HG03064 (cell line): ENCODE results near the gene CASQ2.

Experiments
- ATAC-seq: cut with Tn5 transposase; IDR thresholded peaks from one replicate; pipeline ENCODE4 v1.9.1; 2021; ENCODE audit warnings: low read depth; ENCODE audit not compliant: unreplicated experiment

Gene CASQ2

GRCh38 chr1:115669002-115669673, 99.4 kb downstream of the CASQ2 start:
- ATAC-seq = no peak

- no peak for ATAC-seq
Observed at GRCh38 chr1:115668579-115668978, 99.9 kb downstream of the CASQ2 start.

GRCh38 chr1:115666702-115667101, 101.8 kb downstream of the CASQ2 start:
- ATAC-seq = no peak

DNA sequence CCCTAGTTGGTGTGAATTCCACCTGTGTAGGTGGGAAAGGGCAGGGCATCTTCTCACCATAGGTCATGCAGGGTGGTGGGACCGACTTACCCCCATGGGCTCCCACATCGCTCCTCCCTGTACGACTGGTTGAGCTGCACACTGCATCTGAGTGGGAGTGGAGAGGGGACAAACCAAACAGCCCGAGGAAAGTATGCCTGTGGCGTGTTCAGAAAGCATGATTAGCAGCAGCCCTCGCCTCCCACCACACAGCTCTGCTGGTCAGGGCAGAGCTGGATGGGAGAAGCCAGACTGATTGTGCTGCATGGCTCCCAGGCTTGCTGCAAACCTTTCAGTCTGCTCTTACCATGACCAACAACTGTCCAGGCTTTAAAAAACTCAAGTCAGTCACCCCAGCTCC, 102.3 kb downstream of the CASQ2 start:
- no peak for ATAC-seq

DNA sequence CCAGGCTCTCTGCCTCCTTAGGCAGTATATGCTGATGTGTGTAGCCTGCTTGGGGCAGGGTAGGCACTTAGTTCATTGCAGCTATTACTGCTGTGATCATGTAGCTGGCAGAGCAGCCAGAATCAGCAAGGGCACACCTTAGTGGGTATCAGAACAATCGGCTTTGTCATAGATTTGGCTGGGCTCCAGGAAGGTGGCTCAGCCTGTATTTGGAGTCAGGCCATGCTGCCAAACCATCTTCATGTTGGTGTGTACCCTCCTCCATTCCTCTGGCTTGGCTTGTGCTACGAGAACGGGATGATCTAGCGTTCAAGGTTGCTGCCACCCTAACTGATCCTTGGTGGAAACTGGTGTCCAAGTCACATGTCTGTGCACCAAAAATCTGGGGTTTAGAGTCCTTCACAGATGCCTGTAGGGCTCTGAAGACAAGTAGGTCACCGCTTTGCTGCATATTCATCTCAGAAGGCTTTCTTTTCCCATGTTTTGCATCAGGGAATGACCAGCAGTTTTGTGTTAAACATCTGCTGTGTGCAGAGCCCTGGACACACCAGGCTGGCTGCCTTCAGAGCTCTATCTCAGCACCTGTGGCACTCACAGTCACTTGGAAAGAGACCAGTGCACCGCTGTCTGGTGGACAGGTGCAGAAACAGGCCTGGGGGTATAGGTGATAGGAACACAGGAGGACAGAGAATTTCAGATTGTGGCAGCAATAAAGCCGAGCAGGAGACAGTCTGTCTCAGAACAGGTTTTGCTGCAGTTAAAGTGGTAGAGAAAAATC, 103.0 kb downstream of the CASQ2 start:
- ATAC-seq = no peak

DNA sequence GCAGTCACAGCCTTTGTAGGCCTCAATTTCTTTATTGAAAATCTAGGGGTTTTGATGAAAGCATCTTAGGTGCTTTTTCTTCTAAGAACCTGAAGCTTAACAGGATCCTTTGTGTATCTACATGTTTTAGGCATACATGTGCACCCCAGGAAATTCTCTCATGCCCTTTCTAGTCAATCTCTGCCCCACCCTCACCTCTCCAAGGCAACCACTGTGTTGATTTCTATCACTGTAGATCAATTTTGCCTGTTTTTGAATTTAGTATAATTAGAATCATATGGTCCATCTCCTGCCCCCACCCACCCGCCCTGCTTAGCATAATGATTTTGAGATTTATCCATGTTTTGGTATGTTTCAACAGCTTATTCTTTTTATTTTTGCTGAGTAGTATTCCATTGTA, 107.4 kb downstream of the CASQ2 start:
- no peak for ATAC-seq

DNA sequence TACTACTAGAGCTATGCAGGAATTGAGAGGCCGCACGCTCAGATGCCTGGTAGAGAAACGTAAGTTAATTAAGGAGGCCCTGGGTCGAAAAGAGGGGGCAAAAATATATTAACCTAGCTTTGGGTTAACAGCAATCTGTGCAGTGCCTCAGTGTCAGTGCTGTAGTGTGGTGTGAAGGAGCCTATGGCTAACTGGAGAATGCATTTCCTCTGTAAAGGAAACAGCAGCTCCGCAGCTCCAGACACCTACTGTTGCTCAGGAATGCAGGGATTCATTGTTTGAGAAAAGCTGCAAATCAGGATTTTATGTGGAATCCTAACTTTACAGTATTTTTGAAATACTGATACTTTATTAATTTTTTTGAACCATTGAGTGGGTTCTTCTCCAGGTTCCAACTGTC, 108.4 kb downstream of the CASQ2 start:
- no peak for ATAC-seq

DNA sequence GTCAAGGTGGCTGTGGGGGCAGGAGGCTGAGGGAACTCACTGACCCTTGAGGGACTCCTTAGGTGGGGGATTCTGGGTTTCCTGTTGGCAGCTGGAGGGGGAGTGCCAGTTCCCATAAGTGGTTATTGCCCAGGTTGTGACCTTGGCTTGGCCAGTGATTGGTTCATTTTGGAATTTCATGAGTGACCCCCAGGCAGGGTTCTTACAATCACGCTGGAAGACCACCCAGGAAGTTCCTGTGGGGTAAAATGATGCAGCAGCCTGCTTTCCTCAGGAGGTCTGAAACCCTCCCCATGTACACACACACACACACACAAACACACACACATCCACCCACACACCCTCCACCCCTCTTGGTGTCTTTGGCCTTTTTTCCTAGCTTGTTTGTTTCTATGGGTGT, 109.9 kb downstream of the CASQ2 start:
- no peak for ATAC-seq

- ATAC-seq = no peak
Observed at GRCh38 chr1:115656461-115657077, 111.9 kb downstream of the CASQ2 start.

- no peak for ATAC-seq
Observed at GRCh38 chr1:115655916-115656315, 112.6 kb downstream of the CASQ2 start.

DNA sequence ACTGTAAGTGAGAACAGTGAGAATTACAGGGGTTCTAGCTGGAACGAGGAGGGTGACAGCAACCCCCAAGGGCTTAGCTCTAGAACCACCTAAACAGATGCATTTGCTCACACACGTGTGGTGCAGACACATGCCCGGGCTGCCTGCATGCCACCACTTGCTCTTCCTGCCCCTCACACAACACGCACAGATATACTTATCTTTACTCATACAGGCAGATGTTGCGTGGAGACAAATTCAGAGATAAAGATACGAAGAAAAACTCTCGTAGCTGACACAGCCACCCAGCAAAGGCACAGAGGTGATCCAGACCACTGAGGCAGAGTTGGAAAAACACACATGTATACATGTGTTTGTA, 113.2 kb downstream of the CASQ2 start:
- no peak for ATAC-seq

GRCh38 chr1:115654663-115655305, 113.7 kb downstream of the CASQ2 start:
- ATAC-seq = no peak

- ATAC-seq = no peak
Observed at GRCh38 chr1:115654125-115654524, 114.4 kb downstream of the CASQ2 start.

DNA sequence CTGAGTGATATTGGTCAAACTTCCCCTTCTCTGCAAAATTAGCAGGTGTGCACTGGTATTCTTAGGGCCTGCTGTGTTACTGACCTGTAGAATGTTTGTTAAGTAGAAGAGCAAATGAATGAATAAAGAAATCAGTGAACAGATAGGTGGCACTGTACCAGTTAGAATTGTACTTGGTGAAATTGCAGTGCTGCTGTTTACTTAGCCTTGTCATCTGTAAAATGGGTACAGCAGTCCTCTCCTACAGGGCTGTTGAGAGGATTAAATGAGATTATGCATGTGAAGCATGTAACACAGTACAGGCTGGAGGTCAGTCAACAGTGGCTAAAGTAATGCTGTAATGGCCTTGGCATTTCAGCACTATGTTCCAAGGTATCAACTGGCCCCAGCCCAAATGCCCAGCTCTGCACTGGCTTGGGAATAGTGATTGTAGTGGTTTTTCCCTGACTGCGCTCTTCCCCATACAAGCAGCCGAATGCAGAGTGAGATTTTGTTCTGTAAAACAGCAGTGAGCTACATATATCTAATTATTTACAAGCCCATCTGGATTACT, 116.2 kb downstream of the CASQ2 start:
- ATAC-seq = no peak

DNA sequence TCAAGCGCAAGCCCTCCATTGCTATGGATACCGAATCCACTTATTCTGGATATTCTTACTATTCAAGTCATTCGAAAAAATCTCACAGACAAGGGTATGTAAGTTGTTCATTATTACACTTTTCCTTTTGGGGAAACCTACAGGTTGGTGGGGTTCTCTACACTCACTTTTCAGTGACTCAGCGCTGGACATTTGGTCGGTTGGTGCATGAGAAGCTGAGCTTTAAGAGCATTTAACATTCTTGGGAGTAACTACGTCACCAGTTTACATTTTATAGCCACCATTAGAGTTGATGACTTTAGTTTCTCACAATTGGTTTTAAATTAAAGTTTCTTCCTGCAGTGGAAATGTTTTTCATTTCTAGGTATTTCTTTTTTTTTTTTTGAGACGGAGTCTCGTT, 117.1 kb downstream of the CASQ2 start:
- no peak for ATAC-seq

DNA sequence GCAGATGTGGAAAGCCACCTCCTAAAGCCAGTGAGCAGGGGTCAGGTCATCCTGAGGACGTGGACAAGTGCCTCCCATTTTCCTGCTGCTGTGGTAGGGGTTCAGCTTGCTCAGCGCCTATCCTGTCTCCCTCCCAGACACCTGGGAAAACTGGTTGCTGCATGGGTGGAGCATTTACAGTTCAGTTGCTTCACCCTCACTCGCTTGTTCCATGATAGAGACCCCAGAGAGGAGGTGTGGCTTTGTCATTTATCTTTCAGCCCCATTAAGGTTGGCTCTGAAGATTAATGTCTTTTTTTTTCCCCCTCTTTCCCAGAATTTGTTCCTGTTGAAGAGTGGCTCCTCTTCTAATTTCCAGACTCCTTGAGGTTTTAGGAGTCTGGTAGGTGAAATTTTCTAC, 117.6 kb downstream of the CASQ2 start:
- ATAC-seq = no peak
